ENCODE measurements around the gene RMC1. TPM values are rescaled to one million over a fixed set of nuclear protein-coding genes. Genes with fewer than 3 reads are reported as not detected.

RMC1 gene
- total RNA-seq, 4 donors from 2014 or later = 19.7 to 30.6 (median 23.8) TPM

DNA sequence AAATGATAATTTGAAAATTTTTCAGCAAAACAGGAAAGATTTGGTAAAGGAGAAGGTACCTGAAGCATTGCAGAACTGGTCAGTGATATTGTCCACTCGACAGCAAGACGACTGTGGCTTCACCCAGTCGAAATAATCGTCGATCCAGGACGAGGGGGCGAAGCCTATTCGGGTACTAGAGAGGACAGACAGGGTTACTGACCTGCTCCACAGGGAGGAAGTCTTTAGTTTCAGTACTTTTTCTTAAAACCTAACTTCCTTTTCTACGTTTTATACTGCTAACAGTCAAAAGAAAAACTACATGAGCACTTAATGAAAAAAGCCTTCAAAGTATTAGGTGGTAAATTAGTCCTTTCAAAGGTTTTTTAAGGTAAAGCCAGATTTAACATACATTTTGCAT lies 36.0 kb downstream of the RMC1 start:
- ATAC-seq (ENCODE audit: low FRiP score) = no peak
- TF ChIP-seq, protein P1, sequence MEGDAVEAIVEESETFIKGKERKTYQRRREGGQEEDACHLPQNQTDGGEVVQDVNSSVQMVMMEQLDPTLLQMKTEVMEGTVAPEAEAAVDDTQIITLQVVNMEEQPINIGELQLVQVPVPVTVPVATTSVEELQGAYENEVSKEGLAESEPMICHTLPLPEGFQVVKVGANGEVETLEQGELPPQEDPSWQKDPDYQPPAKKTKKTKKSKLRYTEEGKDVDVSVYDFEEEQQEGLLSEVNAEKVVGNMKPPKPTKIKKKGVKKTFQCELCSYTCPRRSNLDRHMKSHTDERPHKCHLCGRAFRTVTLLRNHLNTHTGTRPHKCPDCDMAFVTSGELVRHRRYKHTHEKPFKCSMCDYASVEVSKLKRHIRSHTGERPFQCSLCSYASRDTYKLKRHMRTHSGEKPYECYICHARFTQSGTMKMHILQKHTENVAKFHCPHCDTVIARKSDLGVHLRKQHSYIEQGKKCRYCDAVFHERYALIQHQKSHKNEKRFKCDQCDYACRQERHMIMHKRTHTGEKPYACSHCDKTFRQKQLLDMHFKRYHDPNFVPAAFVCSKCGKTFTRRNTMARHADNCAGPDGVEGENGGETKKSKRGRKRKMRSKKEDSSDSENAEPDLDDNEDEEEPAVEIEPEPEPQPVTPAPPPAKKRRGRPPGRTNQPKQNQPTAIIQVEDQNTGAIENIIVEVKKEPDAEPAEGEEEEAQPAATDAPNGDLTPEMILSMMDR (IDR thresholded peaks at IDR 0.05) = no peak
- DNase-seq (ENCODE audit: low spot score) = no peak

DNA sequence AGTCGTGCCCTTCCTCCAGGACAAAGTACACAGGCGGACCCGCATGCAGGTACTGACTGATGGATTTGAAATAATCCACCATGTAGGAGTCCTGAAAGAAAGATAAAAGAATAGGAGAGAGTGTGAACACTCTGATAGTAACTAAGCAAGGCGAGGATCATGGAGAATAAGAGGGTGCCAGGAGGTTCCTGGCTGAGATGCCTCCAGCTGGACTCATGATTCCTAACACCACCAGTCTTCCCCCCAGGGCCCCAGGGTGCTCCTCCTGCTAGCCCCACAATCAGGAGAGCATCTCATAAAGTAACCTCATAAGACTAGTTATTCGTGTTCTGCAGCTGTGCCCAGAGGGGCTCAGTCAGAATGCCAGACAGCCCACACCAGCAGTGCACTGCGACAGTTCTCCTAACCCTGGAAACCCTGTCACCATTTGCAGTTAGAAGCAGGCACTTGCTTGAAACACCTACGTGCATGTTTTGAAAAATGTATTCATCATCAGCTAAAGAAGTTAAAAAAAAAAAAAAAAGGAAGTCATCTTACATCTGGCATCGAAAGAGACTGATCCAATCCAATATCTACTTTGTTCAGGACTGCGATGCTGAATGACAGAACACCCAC lies 36.7 kb downstream of the RMC1 start:
- ATAC-seq (ENCODE audit: low FRiP score) (no peak), DNase-seq (ENCODE audit: low spot score) (no peak)
- TF ChIP-seq, protein P1 (IDR thresholded peaks at IDR 0.05) = no peak

DNA sequence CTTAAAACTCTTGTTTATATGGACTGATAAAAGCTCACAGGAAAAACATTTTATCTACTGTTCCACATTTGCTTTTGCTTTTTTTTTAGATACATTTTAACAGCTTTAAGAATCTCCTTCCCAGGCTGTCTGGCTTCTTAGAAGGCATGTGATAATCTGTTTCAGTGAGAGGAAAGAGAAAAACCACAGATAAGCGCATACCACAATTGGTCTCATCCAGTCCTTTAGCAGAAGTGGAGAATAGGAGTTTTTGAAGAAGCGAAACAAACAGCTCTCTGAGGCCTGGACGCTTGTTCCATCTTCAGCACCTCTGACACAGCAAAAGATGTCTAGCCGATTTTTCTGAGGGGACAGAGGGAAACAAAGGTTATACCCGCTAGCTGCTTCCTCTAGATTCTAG lies 37.6 kb downstream of the RMC1 start:
- DNase-seq (ENCODE audit: low spot score) = no peak
- no peak for ATAC-seq (ENCODE audit: low FRiP score)
- TF ChIP-seq, protein P1 (IDR thresholded peaks at IDR 0.05) = no peak

DNA sequence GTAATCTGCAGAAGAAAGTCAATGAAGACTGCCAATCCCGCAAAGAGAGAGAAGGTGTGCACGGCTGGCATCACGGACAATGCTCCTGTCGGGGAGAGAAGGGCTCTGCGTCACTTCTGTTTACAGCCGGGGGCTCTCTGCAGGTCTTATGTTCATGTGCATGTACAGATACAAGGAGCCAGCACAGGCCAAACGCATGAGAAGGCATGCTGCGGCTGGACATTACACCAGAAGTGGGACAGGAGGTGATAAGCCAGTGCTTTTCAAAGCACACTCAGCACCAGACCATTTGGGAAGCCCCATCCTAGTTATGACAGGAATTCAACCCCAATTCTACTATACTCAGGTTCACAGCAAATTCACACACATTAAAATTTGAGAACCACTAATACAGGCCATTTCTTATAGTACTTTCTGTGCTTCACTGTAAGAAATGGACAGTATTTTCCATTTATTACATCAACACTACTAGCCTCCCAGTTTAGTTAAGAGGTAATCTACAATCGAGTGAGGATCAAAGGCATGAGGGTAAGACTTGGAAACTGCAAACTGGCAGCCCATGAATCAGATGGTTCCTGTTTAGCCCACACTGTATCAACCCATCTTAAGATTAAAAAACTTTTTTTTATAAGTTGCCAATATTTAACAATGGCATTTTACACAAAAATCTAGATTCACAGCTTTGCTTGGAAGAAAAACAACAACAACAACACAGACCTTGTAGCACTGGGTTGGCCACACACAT lies 38.2 kb downstream of the RMC1 start:
- ATAC-seq (ENCODE audit: low FRiP score) = no peak
- no peak for DNase-seq (ENCODE audit: low spot score)
- TF ChIP-seq, protein P1 (IDR thresholded peaks at IDR 0.05) = no peak

DNA sequence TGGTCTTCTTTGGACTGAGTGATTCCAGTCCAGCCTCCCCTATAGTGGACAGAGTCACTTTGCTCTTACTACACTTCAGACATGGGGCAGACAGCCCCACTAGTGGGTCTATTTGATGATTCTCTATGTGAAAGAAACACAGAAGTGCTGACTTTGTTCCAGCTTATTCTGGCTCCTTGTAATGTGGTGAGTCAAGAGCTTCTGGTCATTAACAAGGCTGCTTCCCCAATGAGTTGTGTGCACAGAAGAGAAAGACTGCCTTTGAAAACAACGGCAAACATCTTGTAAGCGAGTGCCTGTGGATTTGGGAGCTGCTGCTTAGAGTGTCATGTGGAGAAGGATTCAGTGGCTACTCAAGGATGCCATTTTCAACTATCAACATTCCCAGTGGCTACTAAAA lies 39.1 kb downstream of the RMC1 start:
- DNase-seq (ENCODE audit: low spot score) = no peak
- TF ChIP-seq, protein P1 (IDR thresholded peaks at IDR 0.05) = no peak
- ATAC-seq (ENCODE audit: low FRiP score) = no peak

DNA sequence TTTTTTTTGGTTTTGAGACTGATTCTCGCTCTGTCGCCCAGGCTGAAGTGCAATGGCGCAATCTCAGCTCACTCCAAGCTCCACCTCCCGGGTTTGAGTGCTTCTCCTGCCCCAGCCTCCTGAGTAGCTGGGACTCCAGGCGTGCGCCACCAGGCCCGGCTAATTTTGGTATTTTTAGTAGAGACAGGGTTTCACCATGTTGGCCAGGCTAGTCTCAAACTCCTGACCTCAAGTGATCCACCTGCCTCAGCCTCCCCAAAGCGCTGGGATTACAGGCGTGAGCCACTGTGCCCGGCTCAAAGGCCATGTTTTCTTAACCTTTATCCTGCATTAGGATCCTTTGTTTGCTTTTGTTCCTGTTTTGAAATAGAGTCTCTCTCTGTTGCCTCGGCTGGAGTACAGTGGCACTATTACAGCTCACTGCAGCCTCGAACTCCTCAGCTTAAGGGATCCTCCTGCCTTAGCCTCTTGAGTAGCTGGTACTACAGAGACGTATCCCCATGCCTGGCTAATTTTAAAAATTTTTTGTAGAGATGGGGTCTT lies 42.0 kb downstream of the RMC1 start:
- TF ChIP-seq, protein P1 (IDR thresholded peaks at IDR 0.05) = no peak
- DNase-seq (ENCODE audit: low spot score) (no peak), ATAC-seq (ENCODE audit: low FRiP score) (no peak)

DNA sequence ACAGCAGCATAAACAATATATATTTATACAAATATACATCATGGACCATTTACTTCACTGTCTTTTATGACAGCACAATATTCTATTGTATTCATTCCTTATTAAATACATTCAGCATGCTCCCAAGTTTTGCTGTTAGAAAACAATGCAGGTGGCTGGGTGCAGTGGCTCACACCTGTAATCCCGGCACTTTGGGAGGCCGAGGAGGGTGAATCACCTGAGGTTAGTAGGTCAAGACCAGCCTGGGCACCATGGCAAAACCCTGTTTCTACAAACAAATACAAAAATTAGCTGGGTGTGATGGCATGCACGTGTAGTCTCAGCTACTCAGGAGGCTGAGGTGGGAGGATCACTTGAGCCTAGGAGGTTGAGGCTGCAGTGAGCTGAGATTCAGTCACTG lies 44.0 kb downstream of the RMC1 start:
- no peak for DNase-seq (ENCODE audit: low spot score)
- no peak for ATAC-seq (ENCODE audit: low FRiP score)
- TF ChIP-seq, protein P1 (IDR thresholded peaks at IDR 0.05) = no peak
